Right ventricle myocardium superior (tissue), 1 donor: ENCODE data around the gene RBM20. TPM values are rescaled to one million over a fixed set of nuclear protein-coding genes. Genes with fewer than 3 reads are reported as not detected.

Source experiments
- ATAC-seq: fragments of 200-7000 bp; cut with Tn5 transposase; one replicate; pipeline ENCODE4 v1.9.1; 2020; ENCODE audit warnings: mild to moderate bottlenecking; ENCODE audit not compliant: poor library complexity
- DNase-seq: peaks from one replicate; pipeline ENCODE4 v3.0.0-alpha.2; 2020
- intact Hi-C: fragments of 100-400 bp; cut with DNase I; formaldehyde crosslinking; loops from one replicate; pipeline ENCODE4 v1.11.2; 2022
- total RNA-seq: library from RNA; stranded (reverse); fragmentation: NEBNext Ultra II Directional; extraction: Animal tissue kit (Norgen Biotek cat#: 25700); gene quantifications from one replicate; pipeline ENCODE4 v1.2.1, GENCODE V29; 2021
- donor health status: DM: no; HTN: yes; CAD: no; lungs with severe emphysema.

Gene RBM20
- total RNA-seq, 1 donor from 2014 or later, result 103 TPM

GRCh38 chr10:110744782-110745181, 100.6 kb downstream of the RBM20 start:
- intact Hi-C loops, result loop anchor here (5.0 kb wide), 2 partner anchors 138 to 148 kb away; no protein-coding TSS in a partner anchor
- ATAC-seq, result no peak

GRCh38 chr10:110746254-110746826, 102.2 kb downstream of the RBM20 start:
- intact Hi-C loops, result loop anchor here (5.0 kb wide), 1 partner anchor 146 kb away; no protein-coding TSS in a partner anchor
- no peak for DNase-seq
- ATAC-seq, result peak; percentile 68

More at GRCh38 chr10:110744782-110745181, 100.6 kb downstream of the RBM20 start:
- DNase-seq, result no peak

- intact Hi-C loops, result loop anchor here (5.0 kb wide), 1 partner anchor 145 kb away; no protein-coding TSS in a partner anchor
- DNase-seq (no peak), ATAC-seq (no peak)
These were observed 103.0 kb downstream of the RBM20 start for GRCh38 chr10:110746969-110747608.

- DNase-seq (no peak), ATAC-seq (no peak)
- intact Hi-C loops, result loop anchor here (5.0 kb wide), 1 partner anchor 144 kb away; no protein-coding TSS in a partner anchor
These were observed 103.7 kb downstream of the RBM20 start for GRCh38 chr10:110747609-110748464.

GRCh38 chr10:110748970-110749369, 104.8 kb downstream of the RBM20 start:
- DNase-seq (no peak), ATAC-seq (no peak)
- intact Hi-C loops, result loop anchor here (5.0 kb wide), 1 partner anchor 143 kb away; no protein-coding TSS in a partner anchor

GRCh38 chr10:110750931-110751330, 106.8 kb downstream of the RBM20 start:
- no peak for DNase-seq
- intact Hi-C loops, result no loop called here
- no peak for ATAC-seq

- ATAC-seq (no peak), DNase-seq (no peak)
- intact Hi-C loops, result no loop called here
These were observed 107.7 kb downstream of the RBM20 start for GRCh38 chr10:110751850-110752249.

GRCh38 chr10:110753462-110753861, 109.3 kb downstream of the RBM20 start:
- ATAC-seq (no peak), DNase-seq (no peak)
- intact Hi-C loops, result no loop called here

GRCh38 chr10:110754375-110755105, 110.4 kb downstream of the RBM20 start:
- DNase-seq (no peak), ATAC-seq (no peak)
- intact Hi-C loops, result no loop called here

GRCh38 chr10:110755781-110756180, 111.6 kb downstream of the RBM20 start:
- no peak for DNase-seq
- intact Hi-C loops, result no loop called here
- peak; percentile 59 for ATAC-seq

GRCh38 chr10:110756876-110757275, 112.7 kb downstream of the RBM20 start:
- ATAC-seq (no peak), DNase-seq (no peak)
- intact Hi-C loops, result no loop called here

GRCh38 chr10:110757586-110757985, 113.5 kb downstream of the RBM20 start:
- intact Hi-C loops, result no loop called here
- DNase-seq (no peak), ATAC-seq (no peak)

- DNase-seq (no peak), ATAC-seq (no peak)
- intact Hi-C loops, result no loop called here
These were observed 114.1 kb downstream of the RBM20 start for GRCh38 chr10:110758128-110758765.

- ATAC-seq, result no peak
- DNase-seq, result no peak
These were observed 114.8 kb downstream of the RBM20 start for GRCh38 chr10:110758898-110759297.

GRCh38 chr10:110759523-110759922, 115.4 kb downstream of the RBM20 start:
- intact Hi-C loops, result no loop called here
- ATAC-seq (no peak), DNase-seq (no peak)

More at GRCh38 chr10:110758898-110759297, 114.8 kb downstream of the RBM20 start:
- intact Hi-C loops, result no loop called here

- no peak for ATAC-seq
- no peak for DNase-seq
- intact Hi-C loops, result no loop called here
These were observed 118.1 kb downstream of the RBM20 start for GRCh38 chr10:110762109-110762848.

- DNase-seq (peak; percentile 73), ATAC-seq (peak; percentile 48)
- intact Hi-C loops, result no loop called here
These were observed 118.7 kb downstream of the RBM20 start for GRCh38 chr10:110762849-110763211.

GRCh38 chr10:110764378-110764777, 120.2 kb downstream of the RBM20 start:
- intact Hi-C loops, result no loop called here
- DNase-seq, result peak; percentile 80
- ATAC-seq, result peak; percentile 83
